ENCODE results near the gene SLAIN2. TPM values are rescaled to one million over a fixed set of nuclear protein-coding genes. Genes with fewer than 3 reads are reported as not detected.

The SLAIN2 gene
- total RNA-seq, 1 experiment from 2014 or later, result 35.8 TPM

DNA sequence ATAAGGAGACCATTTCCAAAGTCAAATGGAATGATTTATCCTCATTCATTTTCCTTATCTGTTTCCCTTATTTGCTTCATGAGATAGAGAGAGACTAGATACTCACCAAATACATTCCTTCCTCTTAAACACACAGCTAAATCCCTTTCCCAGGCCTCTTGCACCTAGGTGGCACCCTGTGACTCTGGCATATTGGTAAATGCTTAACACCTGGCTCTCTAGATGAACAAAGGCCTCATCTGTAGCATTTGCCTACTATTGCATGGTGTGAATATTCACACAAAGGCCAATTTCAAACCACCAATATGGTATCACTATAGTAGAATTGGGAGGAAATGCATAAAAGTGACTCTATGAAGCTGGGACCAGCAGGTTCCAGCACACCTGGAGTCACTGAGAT, 119.7 kb downstream of the SLAIN2 start:
- H3K4me1 Mint-ChIP-seq, result no peaks in the 10 kb centered on the region
- no peak overlapping the region for H3K4me3 Mint-ChIP-seq
- POLR2A ChIA-PET, result no interaction called here
- H3K27ac Mint-ChIP-seq, result no peak overlapping the region
- TF ChIP-seq TP53 (CRISPR knock-in tag; IDR thresholded peaks at IDR 0.05), result no peak
- no peak for TF ChIP-seq ZNF425 (CRISPR knock-in tag; conservative IDR thresholded peaks at IDR 0.05)
- no peak for TF ChIP-seq ZNF396 (CRISPR knock-in tag; IDR thresholded peaks at IDR 0.05; ENCODE audit: borderline replicate concordance)
- no peak for TF ChIP-seq PREB (CRISPR knock-in tag; IDR thresholded peaks at IDR 0.05; ENCODE audit: borderline replicate concordance)
- TF ChIP-seq CBFB (CRISPR knock-in tag; IDR thresholded peaks at IDR 0.05; ENCODE audit: low read depth), result no peak
- TF ChIP-seq AR (CRISPR knock-in tag; IDR thresholded peaks at IDR 0.05), result no peak
- TF ChIP-seq GRHL2 (CRISPR knock-in tag; IDR thresholded peaks at IDR 0.05; ENCODE audit: insufficient replicate concordance, severe bottlenecking), result no peak
- DNase-seq (ENCODE audit: low spot score), result no peak
- H3K36me3 Mint-ChIP-seq, result no peaks in the 10 kb centered on the region
- CTCF ChIA-PET, result no interaction called here
- 0 out of 2 replicates have a peak, but pooled peaks cover 3% of the 10 kb centered on the region for H3K27me3 Mint-ChIP-seq (ENCODE audit: low read depth)
- peaks cover 5% of the 10 kb centered on the region for H3K9me3 Mint-ChIP-seq
- no peak for ATAC-seq

DNA sequence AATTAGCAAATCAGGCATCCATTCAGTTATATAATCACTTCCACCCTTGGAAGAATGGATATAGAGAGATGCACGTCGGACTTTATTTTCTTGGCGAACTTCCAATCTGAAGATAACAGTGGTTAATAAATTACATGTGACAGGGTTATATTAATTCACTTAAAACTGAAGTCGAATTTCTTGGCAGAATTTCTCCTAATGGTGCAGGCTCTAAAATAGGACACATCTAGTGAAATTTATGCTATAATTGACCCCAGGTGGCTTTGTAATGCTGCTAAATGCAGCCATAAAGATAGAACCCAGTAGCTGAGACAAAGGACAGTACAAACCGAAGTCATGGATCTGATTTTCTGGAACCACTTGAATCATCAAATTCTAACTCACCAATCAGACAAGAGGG, 121.0 kb downstream of the SLAIN2 start:
- Mint-ChIP-seq H3K4me1 (no peaks in the 10 kb centered on the region), H3K9me3 (peaks cover under 1% of the 10 kb centered on the region), H3K36me3 (no peaks in the 10 kb centered on the region), H3K4me3 (no peak overlapping the region), H3K27me3 (ENCODE audit: low read depth) (no peaks in the 10 kb centered on the region), H3K27ac (no peak overlapping the region)
- DNase-seq (ENCODE audit: low spot score) (no peak), ATAC-seq (no peak)
- no peak for TF ChIP-seq ZMAT4 (CRISPR knock-in tag; IDR thresholded peaks at IDR 0.05)
- TF ChIP-seq, protein P1, sequence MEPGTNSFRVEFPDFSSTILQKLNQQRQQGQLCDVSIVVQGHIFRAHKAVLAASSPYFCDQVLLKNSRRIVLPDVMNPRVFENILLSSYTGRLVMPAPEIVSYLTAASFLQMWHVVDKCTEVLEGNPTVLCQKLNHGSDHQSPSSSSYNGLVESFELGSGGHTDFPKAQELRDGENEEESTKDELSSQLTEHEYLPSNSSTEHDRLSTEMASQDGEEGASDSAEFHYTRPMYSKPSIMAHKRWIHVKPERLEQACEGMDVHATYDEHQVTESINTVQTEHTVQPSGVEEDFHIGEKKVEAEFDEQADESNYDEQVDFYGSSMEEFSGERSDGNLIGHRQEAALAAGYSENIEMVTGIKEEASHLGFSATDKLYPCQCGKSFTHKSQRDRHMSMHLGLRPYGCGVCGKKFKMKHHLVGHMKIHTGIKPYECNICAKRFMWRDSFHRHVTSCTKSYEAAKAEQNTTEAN (CRISPR knock-in tag; IDR thresholded peaks at IDR 0.05), result no peak
- no peak for TF ChIP-seq TCF7 (CRISPR knock-in tag; IDR thresholded peaks at IDR 0.05; ENCODE audit: low read depth)
- TF ChIP-seq TP53 (CRISPR knock-in tag; IDR thresholded peaks at IDR 0.05), result no peak
- no peak for TF ChIP-seq CREB1 (CRISPR knock-in tag; IDR thresholded peaks at IDR 0.05)
- TF ChIP-seq, protein P2, sequence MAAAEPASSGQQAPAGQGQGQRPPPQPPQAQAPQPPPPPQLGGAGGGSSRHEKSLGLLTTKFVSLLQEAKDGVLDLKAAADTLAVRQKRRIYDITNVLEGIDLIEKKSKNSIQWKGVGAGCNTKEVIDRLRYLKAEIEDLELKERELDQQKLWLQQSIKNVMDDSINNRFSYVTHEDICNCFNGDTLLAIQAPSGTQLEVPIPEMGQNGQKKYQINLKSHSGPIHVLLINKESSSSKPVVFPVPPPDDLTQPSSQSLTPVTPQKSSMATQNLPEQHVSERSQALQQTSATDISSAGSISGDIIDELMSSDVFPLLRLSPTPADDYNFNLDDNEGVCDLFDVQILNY (CRISPR knock-in tag; IDR thresholded peaks at IDR 0.05), result no peak
- no peak for TF ChIP-seq ZNF396 (CRISPR knock-in tag; IDR thresholded peaks at IDR 0.05; ENCODE audit: borderline replicate concordance)
- TF ChIP-seq SMAD4 (CRISPR knock-in tag; IDR thresholded peaks at IDR 0.05), result no peak
- no peak for TF ChIP-seq EMX1 (CRISPR knock-in tag; IDR thresholded peaks at IDR 0.05)
- TF ChIP-seq KAT7 (CRISPR knock-in tag; IDR thresholded peaks at IDR 0.05; ENCODE audit: borderline replicate concordance), result no peak
- TF ChIP-seq IRF2 (CRISPR knock-in tag; IDR thresholded peaks at IDR 0.05; ENCODE audit: borderline replicate concordance, low read depth), result no peak
- no peak for TF ChIP-seq SP1 (CRISPR knock-in tag; conservative IDR thresholded peaks at IDR 0.05)
- TF ChIP-seq NFE2L1 (CRISPR knock-in tag; IDR thresholded peaks at IDR 0.05), result no peak
- no peak for TF ChIP-seq NR1H2 (CRISPR knock-in tag; IDR thresholded peaks at IDR 0.05)
- ChIA-PET CTCF (interaction anchor here (1.0 kb wide), 1 partner anchor 483 kb away, joined by 3 read pairs; no protein-coding TSS in a partner anchor), POLR2A (no interaction called here)
